GM21576 (cell line): ENCODE data around the gene KRTAP19-3.
"Not testable (repeated sequence)": the region's sequence is repeated elsewhere in the genome, so short reads cannot be mapped to it uniquely, and the experiment has no call there.

Experiments
- ATAC-seq: cut with Tn5 transposase; IDR thresholded peaks from one replicate; pipeline ENCODE4 v1.9.1; 2021; ENCODE audit warnings: mild to moderate bottlenecking, moderate library complexity; ENCODE audit not compliant: unreplicated experiment

KRTAP19-3 gene

GRCh38 chr21:30491963-30492428 is at the start of gene KRTAP19-3:
Gene KRTAP19-3, minus strand, starts transcription at chr21:30492013. Its CDS starts 56 bp downstream, at chr21:30491957.
- no peak for ATAC-seq

- no peak for ATAC-seq
Measured at GRCh38 chr21:30518876-30519275, 27.1 kb upstream of the KRTAP19-3 start.

GRCh38 chr21:30515681-30516080 is 23.9 kb upstream of the KRTAP19-3 start:
- no peak for ATAC-seq

- not testable (repeated sequence) for ATAC-seq
Measured at GRCh38 chr21:30505621-30506205, 13.9 kb upstream of the KRTAP19-3 start.

GRCh38 chr21:30502041-30502440 is 10.2 kb upstream of the KRTAP19-3 start, which contains the start of gene KRTAP19-5:
Gene KRTAP19-5, minus strand, starts transcription at chr21:30502141. Its CDS starts 51 bp downstream, at chr21:30502090.
- no peak for ATAC-seq

GRCh38 chr21:30497065-30497464 is 5.3 kb upstream of the KRTAP19-3 start, which contains the start of gene KRTAP19-4:
Gene KRTAP19-4, minus strand, starts transcription at chr21:30497165. Its CDS starts 55 bp downstream, at chr21:30497110.
- no peak for ATAC-seq

GRCh38 chr21:30487336-30487735 is 4.5 kb downstream of the KRTAP19-3 start, which contains the start of gene KRTAP19-2:
Gene KRTAP19-2, minus strand, starts transcription at chr21:30487436. Its CDS starts 88 bp downstream, at chr21:30487348.
- no peak for ATAC-seq

GRCh38 chr21:30486180-30486579 is 5.6 kb downstream of the KRTAP19-3 start:
- ATAC-seq = no peak

- no peak for ATAC-seq
Measured at GRCh38 chr21:30482130-30482529, 9.7 kb downstream of the KRTAP19-3 start.

GRCh38 chr21:30480145-30480544 is 11.7 kb downstream of the KRTAP19-3 start, which contains the start of gene KRTAP19-1:
Gene KRTAP19-1, minus strand, starts transcription at chr21:30480367. Its CDS starts 50 bp downstream, at chr21:30480317.
- no peak for ATAC-seq

- no peak for ATAC-seq
Measured at GRCh38 chr21:30479259-30479658, 12.6 kb downstream of the KRTAP19-3 start.

GRCh38 chr21:30478004-30478403 is 13.8 kb downstream of the KRTAP19-3 start:
- ATAC-seq = no peak

- ATAC-seq = no peak
Measured at GRCh38 chr21:30468900-30469714, 22.7 kb downstream of the KRTAP19-3 start.

GRCh38 chr21:30463713-30464112 is 28.1 kb downstream of the KRTAP19-3 start:
- ATAC-seq = no peak

GRCh38 chr21:30448514-30448913 is 43.3 kb downstream of the KRTAP19-3 start:
- ATAC-seq = no peak

- no peak for ATAC-seq
Measured at GRCh38 chr21:30447056-30447455, 44.8 kb downstream of the KRTAP19-3 start.

GRCh38 chr21:30444204-30444603 is 47.6 kb downstream of the KRTAP19-3 start:
- ATAC-seq = no peak

- ATAC-seq = no peak
Measured at GRCh38 chr21:30443226-30443625, 48.6 kb downstream of the KRTAP19-3 start.
